ENCODE data around the gene CISTR. TPM values are rescaled to one million over a fixed set of nuclear protein-coding genes. Genes with fewer than 3 reads are reported as not detected.

CISTR gene
- total RNA-seq, 2 donors from 2014 or later = not detected

- Mint-ChIP-seq H3K4me1 (peaks cover 17% of the 10 kb centered on the region), H3K36me3 (ENCODE audit: low read depth) (peaks cover 10% of the 10 kb centered on the region), H3K9me3 (no peaks in the 10 kb centered on the region), H3K27ac (no peak overlapping the region), H3K27me3 (ENCODE audit: insufficient read depth) (peaks cover under 1% of the 10 kb centered on the region), H3K4me3 (peak overlapping the region; percentile 94)
- no peak overlapping the region for H3K27ac ChIP-seq (ENCODE audit: low read depth, low read length)
- DNase-seq = no peak
- peak overlapping the region; percentile 92 for H3K4me3 ChIP-seq (ENCODE audit: low read length)
- peaks cover 3% of the 10 kb centered on the region for H3K36me3 ChIP-seq (ENCODE audit: control insufficient read depth, insufficient read depth, low read length)
- no peaks in the 10 kb centered on the region for H3K9me3 ChIP-seq (ENCODE audit: control insufficient read depth, low read length)
- H3K27me3 ChIP-seq (ENCODE audit: control insufficient read depth, insufficient read depth, low read length, poor library complexity, severe bottlenecking) = no peaks in the 10 kb centered on the region
- peaks cover 2% of the 10 kb centered on the region for H3K4me1 ChIP-seq (ENCODE audit: control insufficient read depth, insufficient read depth, low read length)
- TF ChIP-seq CTCF (conservative IDR thresholded peaks at IDR 0.05) = no peak
- no peak overlapping the region for H3K9ac ChIP-seq (ENCODE audit: extremely low read depth, low read length, poor library complexity, severe bottlenecking)
- WGBS, 2 experiments (ENCODE audit: insufficient coverage in 1 of 2, insufficient read length in 1 of 2) = 20 to 55% methylated on average over 1 to 3 of the region's 4 CpGs
Observed at GRCh38 chr12:53725824-53726223, 26.0 kb downstream of the CISTR start.

DNA sequence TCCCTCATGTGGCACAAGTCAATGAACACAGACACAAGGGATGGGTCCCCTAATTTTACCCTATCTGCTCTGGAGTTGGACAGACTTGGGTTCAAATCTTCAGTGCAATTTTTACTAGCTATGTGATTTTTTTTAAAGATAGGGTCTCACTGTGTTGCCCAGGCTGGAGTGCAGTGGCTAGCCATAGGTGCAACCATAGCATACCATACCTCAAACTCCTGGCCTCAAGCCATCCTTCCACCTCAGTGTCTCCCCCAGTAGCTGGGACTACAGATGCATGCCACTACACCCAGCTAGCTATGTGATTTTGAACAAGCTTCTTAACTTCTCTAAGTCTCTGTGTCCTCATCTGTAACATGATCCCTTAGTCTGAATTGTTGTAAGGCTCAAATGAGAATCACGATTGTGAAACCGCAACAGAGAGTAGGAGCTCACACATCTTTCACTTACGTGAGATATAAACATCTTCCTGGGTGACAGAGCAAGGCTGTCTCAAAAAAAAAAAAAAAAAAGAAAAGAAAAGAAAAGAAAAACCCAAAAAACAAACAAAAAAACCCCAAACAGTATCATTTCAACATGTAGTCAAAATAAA lies 29.2 kb downstream of the CISTR start:
- H3K27ac Mint-ChIP-seq = no peak overlapping the region

GRCh38 chr12:53720946-53721345 lies 30.8 kb downstream of the CISTR start:
- Mint-ChIP-seq H3K27ac (no peak overlapping the region), H3K36me3 (ENCODE audit: low read depth) (peaks cover 31% of the 10 kb centered on the region), H3K4me1 (no peaks in the 10 kb centered on the region), H3K9me3 (no peaks in the 10 kb centered on the region), H3K27me3 (ENCODE audit: insufficient read depth) (no peaks in the 10 kb centered on the region), H3K4me3 (no peak overlapping the region)
- DNase-seq = no peak
- no peak for TF ChIP-seq CTCF (conservative IDR thresholded peaks at IDR 0.05)
- Histone ChIP-seq H3K27me3 (ENCODE audit: control insufficient read depth, insufficient read depth, low read length, poor library complexity, severe bottlenecking) (no peaks in the 10 kb centered on the region), H3K4me1 (ENCODE audit: control insufficient read depth, insufficient read depth, low read length) (no peaks in the 10 kb centered on the region), H3K27ac (ENCODE audit: low read depth, low read length) (no peak overlapping the region), H3K9ac (ENCODE audit: extremely low read depth, low read length, poor library complexity, severe bottlenecking) (no peak overlapping the region), H3K4me3 (ENCODE audit: low read length) (no peak overlapping the region), H3K36me3 (ENCODE audit: control insufficient read depth, insufficient read depth, low read length) (peaks cover 3% of the 10 kb centered on the region), H3K9me3 (ENCODE audit: control insufficient read depth, low read length) (no peaks in the 10 kb centered on the region)
- WGBS, 2 experiments (ENCODE audit: insufficient coverage in 1 of 2, insufficient read length in 1 of 2) = 82 to 83% methylated on average over 1 of the region's 1 CpG

More for the DNA sequence above, 29.2 kb downstream of the CISTR start:
- Histone ChIP-seq H3K27ac (ENCODE audit: low read depth, low read length) (no peak overlapping the region), H3K4me1 (ENCODE audit: control insufficient read depth, insufficient read depth, low read length) (peaks cover 2% of the 10 kb centered on the region), H3K27me3 (ENCODE audit: control insufficient read depth, insufficient read depth, low read length, poor library complexity, severe bottlenecking) (no peaks in the 10 kb centered on the region), H3K4me3 (ENCODE audit: low read length) (no peak overlapping the region), H3K9me3 (ENCODE audit: control insufficient read depth, low read length) (no peaks in the 10 kb centered on the region), H3K36me3 (ENCODE audit: control insufficient read depth, insufficient read depth, low read length) (peaks cover 3% of the 10 kb centered on the region), H3K9ac (ENCODE audit: extremely low read depth, low read length, poor library complexity, severe bottlenecking) (no peak overlapping the region)
- H3K4me3 Mint-ChIP-seq = no peak overlapping the region
- peaks cover 22% of the 10 kb centered on the region for H3K36me3 Mint-ChIP-seq (ENCODE audit: low read depth)
- DNase-seq = no peak
- no peaks in the 10 kb centered on the region for H3K9me3 Mint-ChIP-seq
- no peaks in the 10 kb centered on the region for H3K27me3 Mint-ChIP-seq (ENCODE audit: insufficient read depth)
- peaks cover 5% of the 10 kb centered on the region for H3K4me1 Mint-ChIP-seq
- TF ChIP-seq CTCF (conservative IDR thresholded peaks at IDR 0.05) = no peak
- 81 to 97% methylated on average over 2 to 3 of the region's 3 CpGs for WGBS, 2 experiments (ENCODE audit: insufficient coverage in 1 of 2, insufficient read length in 1 of 2)
